Measurements from ENCODE around the gene MAPK9.

MAPK9 gene

GRCh38 chr5:180291234-180291940, 496 bp downstream of the MAPK9 start:
- DNase-seq = peak in 1 of 2 experiments; percentile 13

DNA sequence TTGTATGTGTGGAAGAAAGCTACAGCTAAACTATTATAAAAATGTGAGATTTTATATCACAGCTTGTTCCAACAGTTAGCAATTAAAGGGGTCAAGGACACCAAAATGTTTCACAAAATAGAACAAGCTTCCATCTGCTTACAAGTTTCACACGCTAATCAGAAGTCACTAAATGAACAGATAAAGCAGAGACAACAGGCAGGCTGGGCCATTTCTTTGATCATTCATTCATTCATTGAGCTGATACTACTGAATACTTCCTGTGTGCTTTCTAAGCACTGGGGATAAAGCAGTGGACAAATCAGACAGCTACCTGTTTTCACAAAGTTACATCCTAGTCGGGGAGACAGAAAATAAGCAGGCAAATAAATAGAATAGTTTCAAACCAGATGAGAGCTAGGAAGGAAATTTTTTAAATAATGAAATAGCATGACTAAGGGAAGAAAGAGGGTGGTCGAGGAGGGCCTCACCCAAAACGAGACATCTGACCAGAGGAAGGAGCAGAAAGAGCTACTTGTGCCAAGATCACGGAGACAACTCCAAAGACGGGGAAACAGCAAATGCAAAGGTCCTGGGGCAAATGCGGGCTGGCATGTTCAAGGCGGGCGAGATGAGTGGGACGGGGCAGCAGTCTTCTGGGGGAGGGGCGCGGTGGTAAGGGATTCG, 1.2 kb downstream of the MAPK9 start:
- DNase-seq = no peak

DNA sequence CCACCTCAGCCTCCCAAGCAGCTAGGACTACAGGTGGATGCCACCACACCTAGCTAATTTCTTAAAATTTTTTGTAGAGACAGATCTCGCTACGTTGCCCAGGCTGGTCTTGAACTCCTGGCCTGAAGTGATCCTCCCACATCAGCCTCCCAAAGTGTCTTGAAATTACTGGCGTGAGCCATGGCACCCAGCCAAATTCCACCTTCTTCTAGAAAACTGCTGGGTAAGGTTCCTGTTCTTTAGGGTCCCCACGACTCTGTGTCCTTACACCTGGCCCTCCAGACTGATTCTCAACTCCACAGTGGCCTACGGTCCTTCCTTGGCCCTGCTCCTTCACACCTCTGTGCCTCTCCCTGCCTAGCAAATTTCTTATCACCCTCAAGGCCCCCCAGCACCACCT, 1.9 kb downstream of the MAPK9 start:
- DNase-seq = no peak

DNA sequence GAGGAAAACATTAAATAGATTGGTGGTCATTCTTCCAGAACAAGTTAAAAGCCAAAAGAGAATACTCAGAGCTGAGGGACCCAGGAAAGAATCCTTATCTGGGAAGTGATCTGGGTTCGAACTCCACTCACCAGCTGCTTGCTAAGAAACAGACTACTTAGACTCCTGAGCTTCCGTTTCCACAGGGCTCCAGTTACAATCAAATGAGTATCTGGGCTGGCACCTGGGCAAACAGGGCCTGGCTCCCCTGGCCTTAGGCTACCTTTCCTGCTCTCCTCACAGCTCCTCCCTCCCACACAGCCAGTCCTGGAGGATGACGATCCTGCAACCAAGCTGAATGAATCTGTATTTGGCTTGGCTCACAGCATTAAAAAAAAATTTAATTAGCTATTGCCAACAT, 2.5 kb downstream of the MAPK9 start:
- no peak for DNase-seq

- no peak for DNase-seq
Measured at GRCh38 chr5:180287868-180288267, 4.0 kb downstream of the MAPK9 start.

DNA sequence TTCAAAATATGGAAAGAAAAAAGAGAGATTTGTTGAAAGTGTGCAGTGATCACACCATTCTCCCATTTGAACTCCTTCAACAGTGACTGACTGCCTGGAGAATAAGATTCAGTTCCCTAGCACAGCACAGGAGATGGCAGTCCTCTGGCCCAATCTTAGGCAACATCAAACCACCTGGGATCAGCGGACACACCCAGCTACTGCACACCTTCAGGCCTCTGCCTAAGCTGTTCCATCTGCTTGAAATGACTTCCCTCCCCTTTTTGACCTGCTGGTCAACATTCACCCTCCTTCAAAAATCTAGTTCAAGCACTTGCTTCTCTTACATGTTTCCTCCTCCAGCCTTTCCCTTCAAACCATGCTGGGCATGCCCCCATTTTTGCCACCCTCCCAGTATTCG, 4.5 kb downstream of the MAPK9 start:
- no peak for DNase-seq

- DNase-seq = no peak
Measured at GRCh38 chr5:180284149-180284548, 7.7 kb downstream of the MAPK9 start.

- no peak for DNase-seq
Measured at GRCh38 chr5:180283026-180283615, 8.8 kb downstream of the MAPK9 start.

DNA sequence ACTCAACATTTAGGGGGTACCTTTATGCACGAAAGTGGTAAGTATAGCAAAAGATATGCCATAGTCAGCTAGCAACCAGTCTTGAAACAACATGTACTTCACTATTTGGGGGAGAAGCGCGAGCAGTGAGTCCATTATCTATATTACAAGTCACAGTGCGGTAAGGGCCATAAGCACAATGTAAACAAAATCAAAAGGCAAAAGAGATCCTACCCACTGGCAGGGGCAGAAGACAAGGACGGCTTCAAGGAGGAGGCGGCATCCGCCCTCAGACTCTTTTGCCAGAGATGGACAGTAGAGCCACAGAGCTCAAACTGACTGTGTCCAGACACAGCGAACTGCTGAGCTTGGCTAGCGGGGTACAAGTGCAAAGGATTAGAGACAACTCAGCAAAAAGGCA, 9.6 kb downstream of the MAPK9 start:
- no peak for DNase-seq

- no peak for DNase-seq
Measured at GRCh38 chr5:180281706-180282105, 10.2 kb downstream of the MAPK9 start.

DNA sequence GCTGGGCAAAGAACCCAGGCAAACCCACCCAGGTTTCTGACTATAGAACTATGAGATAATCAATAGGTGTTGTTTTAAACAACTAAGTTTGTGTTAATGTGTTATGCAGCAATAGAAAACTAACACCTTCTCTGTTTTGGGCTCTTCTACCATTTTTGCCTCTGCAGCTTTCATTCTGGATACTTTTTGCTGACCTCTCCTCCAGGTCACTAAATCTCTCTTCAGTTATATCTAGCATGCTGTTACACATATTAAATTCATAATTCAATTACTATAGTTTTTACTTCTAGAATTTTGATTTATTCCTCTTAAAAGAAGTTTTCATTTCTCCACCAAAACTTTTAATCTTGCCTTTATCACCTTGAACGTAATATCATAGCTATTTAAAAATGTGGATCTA, 17.2 kb downstream of the MAPK9 start:
- DNase-seq = no peak

GRCh38 chr5:180271221-180271620, 20.7 kb downstream of the MAPK9 start:
- no peak for DNase-seq

GRCh38 chr5:180259260-180259611, 32.6 kb downstream of the MAPK9 start:
- no peak for DNase-seq

GRCh38 chr5:180253036-180253824, 38.7 kb downstream of the MAPK9 start:
- no peak for DNase-seq

DNA sequence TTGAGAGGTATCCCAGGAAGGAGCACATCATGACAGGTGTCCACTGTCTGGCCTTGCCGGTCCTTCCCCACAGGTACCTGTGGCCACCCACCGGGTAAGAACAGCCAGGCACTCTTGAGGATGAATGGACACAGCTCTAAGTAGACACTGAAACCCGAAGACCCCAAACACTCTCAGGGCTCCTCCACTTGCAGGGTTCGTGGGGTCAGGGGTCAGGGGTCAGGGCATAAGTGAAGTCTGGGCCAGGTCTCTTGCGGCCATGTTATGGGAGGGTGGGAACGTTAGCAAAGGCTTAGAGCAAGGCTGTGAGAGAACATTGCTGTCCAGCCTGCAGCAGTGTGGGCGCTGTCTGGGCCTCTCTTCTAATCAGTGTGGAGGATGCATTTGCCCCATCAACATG, 40.0 kb downstream of the MAPK9 start:
- DNase-seq = no peak

- DNase-seq = no peak
Measured at GRCh38 chr5:180251141-180251540, 40.7 kb downstream of the MAPK9 start.

DNA sequence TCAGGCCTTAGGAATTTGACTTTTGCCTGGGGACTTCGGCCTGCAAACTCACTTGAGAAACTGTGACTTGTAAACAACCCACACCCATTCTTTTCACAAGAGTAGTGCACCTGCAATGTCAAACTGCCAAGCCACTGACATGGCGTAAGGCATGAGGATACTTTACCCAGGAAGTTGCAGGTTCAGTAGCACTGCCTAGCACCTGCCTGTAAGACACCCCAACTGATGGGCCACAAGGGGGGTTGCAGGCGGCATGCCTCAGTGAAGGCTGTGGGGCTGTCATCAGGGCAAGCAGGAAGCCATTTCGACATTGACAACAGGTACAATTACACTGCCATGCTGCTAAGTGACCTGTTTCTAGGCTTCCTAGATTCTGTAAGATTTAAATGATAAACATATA, 41.6 kb downstream of the MAPK9 start:
- no peak for DNase-seq

DNA sequence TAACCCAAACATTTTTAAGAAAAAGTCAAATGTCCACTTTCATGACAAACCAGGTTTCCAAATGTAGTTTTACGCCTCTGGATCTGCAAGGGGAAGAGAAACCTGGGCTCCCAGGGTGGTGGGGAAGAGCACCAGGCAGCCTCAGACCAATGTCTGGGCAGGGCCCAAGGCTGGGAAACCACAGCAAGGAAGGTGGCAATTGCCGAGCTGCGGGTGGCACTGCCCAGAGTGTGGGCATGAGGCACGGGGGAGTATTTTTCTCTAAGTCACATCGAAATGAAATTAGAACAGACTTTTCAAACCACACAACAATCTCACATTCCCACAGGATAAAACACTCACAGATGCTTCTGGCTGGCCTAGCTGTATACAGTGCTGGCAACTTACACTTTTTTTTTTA, 50.3 kb downstream of the MAPK9 start:
- no peak for DNase-seq

DNA sequence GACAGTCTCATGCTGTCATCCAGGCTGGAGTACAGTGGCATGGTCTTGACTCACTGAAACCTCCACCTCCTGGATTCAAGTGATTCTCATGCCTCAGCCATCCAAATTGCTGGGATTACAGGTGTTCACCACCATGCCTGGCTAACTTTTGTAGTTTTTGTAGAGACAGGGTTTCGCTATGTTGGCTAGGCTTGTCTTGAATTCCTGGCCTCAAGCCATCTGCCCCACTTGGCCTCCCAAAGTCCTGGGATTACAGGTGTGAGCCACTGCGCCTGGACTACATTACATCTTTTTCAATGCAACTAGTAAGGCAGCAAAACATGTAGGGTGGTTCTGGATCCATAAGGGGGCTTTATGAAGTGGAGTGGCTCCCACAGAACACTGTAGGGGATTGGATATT, 53.3 kb downstream of the MAPK9 start:
- DNase-seq = no peak

GRCh38 chr5:180235846-180236245, 56.0 kb downstream of the MAPK9 start:
- no peak for DNase-seq

GRCh38 chr5:180235077-180235476, 56.8 kb downstream of the MAPK9 start:
- DNase-seq = no peak

DNA sequence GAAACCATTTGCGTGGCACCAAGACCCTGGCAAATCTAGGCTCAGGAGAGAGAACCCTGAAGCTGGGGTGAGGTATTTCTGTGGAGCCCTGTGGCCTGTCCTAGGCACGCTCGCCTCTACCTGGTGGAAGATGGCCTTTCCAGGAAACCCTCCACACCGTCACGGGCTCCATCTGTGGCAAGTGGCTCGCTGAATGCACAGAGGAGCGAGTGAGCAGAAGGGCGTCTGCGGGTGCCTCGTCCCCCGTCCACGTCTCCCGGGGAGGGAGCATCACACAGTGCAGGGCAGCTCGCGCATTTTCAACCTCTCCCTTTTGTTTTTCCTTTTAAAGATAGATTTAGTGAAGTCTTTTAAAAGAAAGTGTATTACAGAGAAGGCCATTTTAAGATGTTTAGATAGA, 57.6 kb downstream of the MAPK9 start:
- DNase-seq = no peak

GRCh38 chr5:180233729-180234128, 58.2 kb downstream of the MAPK9 start:
- DNase-seq = no peak

DNA sequence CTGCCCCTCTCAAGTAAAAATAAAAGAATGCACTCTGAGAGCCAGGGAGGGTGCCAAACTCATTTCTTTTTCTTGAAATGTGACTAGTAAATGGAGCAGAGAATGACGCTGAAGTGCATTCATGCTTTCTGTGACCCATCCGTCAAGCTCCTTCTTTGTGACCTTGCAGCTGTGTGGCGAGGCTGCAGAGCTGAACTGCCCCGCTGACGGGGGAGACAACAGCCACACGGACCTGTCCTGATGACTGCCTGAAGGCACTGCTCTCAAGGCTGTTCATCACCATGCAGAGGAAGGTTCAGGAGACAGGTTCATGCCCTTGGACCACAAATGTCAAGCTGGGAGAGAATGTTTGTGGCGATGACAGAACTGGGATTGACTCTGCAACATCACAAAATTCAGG, 61.9 kb downstream of the MAPK9 start:
- DNase-seq = no peak
